Measurements from ENCODE around the gene C3orf33. TPM values are rescaled to one million over a fixed set of nuclear protein-coding genes. Genes with fewer than 3 reads are reported as not detected.
A peak's percentile ranks its signal among the peaks of the same experiment; 100 is the strongest.
"Not testable (repeated sequence)": the region's sequence is repeated elsewhere in the genome, so short reads cannot be mapped to it uniquely, and the experiment has no call there.

The C3orf33 gene
- 0.87 and 1.4 TPM in 2 replicates for total RNA-seq

GRCh38 chr3:155805802-155806618, at the start of gene C3orf33:
Gene C3orf33, minus strand, starts transcription at chr3:155806278. Its CDS starts 26 bp downstream, at chr3:155806252.
- peak; percentile 70 to 73 for DNase-seq (ENCODE audit: low read depth in 2 of 2)

GRCh38 chr3:155854141-155854940, 48.3 kb upstream of the C3orf33 start, which contains the start of gene SLC33A1:
Gene SLC33A1, minus strand, starts transcription at chr3:155854427. Its CDS starts 430 bp downstream, at chr3:155853997.
- peak; percentile 100 for DNase-seq (ENCODE audit: low read depth in 2 of 2)

GRCh38 chr3:155853214-155854140, 47.4 kb upstream of the C3orf33 start:
- DNase-seq (ENCODE audit: low read depth in 2 of 2), result peak; percentile 42 to 54

GRCh38 chr3:155852341-155852740, 46.3 kb upstream of the C3orf33 start:
- peak in 1 of 2 donors; percentile 29 for DNase-seq (ENCODE audit: low read depth in 2 of 2)

GRCh38 chr3:155849404-155849803, 43.3 kb upstream of the C3orf33 start:
- DNase-seq (ENCODE audit: low read depth in 2 of 2), result not testable (repeated sequence)

GRCh38 chr3:155847993-155848392, 41.9 kb upstream of the C3orf33 start:
- DNase-seq (ENCODE audit: low read depth in 2 of 2), result no peak

GRCh38 chr3:155846119-155846518, 40.0 kb upstream of the C3orf33 start:
- DNase-seq (ENCODE audit: low read depth in 2 of 2), result peak in 1 of 2 donors; percentile 28

GRCh38 chr3:155843569-155843968, 37.5 kb upstream of the C3orf33 start:
- DNase-seq (ENCODE audit: low read depth in 2 of 2), result no peak

GRCh38 chr3:155835341-155836071, 29.4 kb upstream of the C3orf33 start:
- no peak for DNase-seq (ENCODE audit: low read depth in 2 of 2)

- DNase-seq (ENCODE audit: low read depth in 2 of 2), result not testable (repeated sequence)
Measured at GRCh38 chr3:155828490-155829098, 22.5 kb upstream of the C3orf33 start.

- no peak for DNase-seq (ENCODE audit: low read depth in 2 of 2)
Measured at GRCh38 chr3:155815030-155815545, 9.0 kb upstream of the C3orf33 start.

GRCh38 chr3:155813224-155813623, 7.1 kb upstream of the C3orf33 start:
- DNase-seq (ENCODE audit: low read depth in 2 of 2), result not testable (repeated sequence)

- DNase-seq (ENCODE audit: low read depth in 2 of 2), result peak in 1 of 2 donors; percentile 51
Measured at GRCh38 chr3:155809181-155809580, 3.1 kb upstream of the C3orf33 start.

- DNase-seq (ENCODE audit: low read depth in 2 of 2), result no peak
Measured at GRCh38 chr3:155807823-155808222, 1.7 kb upstream of the C3orf33 start.

GRCh38 chr3:155805204-155805801, 775 bp downstream of the C3orf33 start:
- peak; percentile 7 to 43 for DNase-seq (ENCODE audit: low read depth in 2 of 2)

- DNase-seq (ENCODE audit: low read depth in 2 of 2), result no peak
Measured at GRCh38 chr3:155804323-155804722, 1.8 kb downstream of the C3orf33 start.

GRCh38 chr3:155792532-155792931, 13.5 kb downstream of the C3orf33 start:
- DNase-seq (ENCODE audit: low read depth in 2 of 2), result no peak

- no peak for DNase-seq (ENCODE audit: low read depth in 2 of 2)
Measured at GRCh38 chr3:155791190-155791589, 14.9 kb downstream of the C3orf33 start.

- no peak for DNase-seq (ENCODE audit: low read depth in 2 of 2)
Measured at GRCh38 chr3:155790272-155790925, 15.7 kb downstream of the C3orf33 start.
